ENCODE data around the gene SLC6A19. TPM values are rescaled to one million over a fixed set of nuclear protein-coding genes. Genes with fewer than 3 reads are reported as not detected.

The SLC6A19 gene
- total and polyA plus RNA-seq, 2 of the 4 experiments (the other 2 are of a cell fraction), result not detected

- no peak overlapping the region for H2AK5ac ChIP-seq (ENCODE audit: low read depth, low read length)
- no peak overlapping the region for H4K91ac ChIP-seq (ENCODE audit: insufficient read depth, low read depth, low read length)
- 82% methylated on average over 7 of the region's 16 CpGs; no CpG with 5 or more reads in 1 of the 2 experiments for WGBS, 2 experiments (ENCODE audit: extremely low coverage in 2 of 2, insufficient read length in 1 of 2)
- no peaks in the 10 kb centered on the region for H3K4me1 ChIP-seq (ENCODE audit: control insufficient read depth, insufficient read depth, low read length)
- no peak overlapping the region for H2BK15ac ChIP-seq (ENCODE audit: low read depth, low read length)
- no peak overlapping the region for H3K4me2 ChIP-seq (ENCODE audit: low read depth, low read length)
- intact Hi-C loops (cut with micrococcal nuclease) (no loop called here), in situ Hi-C loops (cut with MboI; ENCODE audit: low sequenced_read_pairs) (no loop called here), dilution Hi-C loops (cut with HindIII; ENCODE audit: low sequenced_read_pairs, unreplicated experiment) (no loop called here)
- no peaks in the 10 kb centered on the region for H3K27me3 ChIP-seq (ENCODE audit: control insufficient read depth, insufficient read depth, low read length)
- ATAC-seq (ENCODE audit: low read depth) (no peak), DNase-seq (no peak)
- no peak overlapping the region for H2BK20ac ChIP-seq (ENCODE audit: low read depth, low read length)
- CTCF ChIA-PET, result no interaction called here
- POLR2A ChIA-PET (ENCODE audit: unreplicated experiment), result no interaction called here
- H3K56ac ChIP-seq (ENCODE audit: extremely low read depth, insufficient read depth, low read length), result no peak overlapping the region
- no peaks in the 10 kb centered on the region for H4K20me1 ChIP-seq (ENCODE audit: insufficient read depth, low read length)
- BruUV-seq (replicated peaks), result no TSS peak
- no peak overlapping the region for H4K5ac ChIP-seq (ENCODE audit: low read depth, low read length)
- no peak overlapping the region for H3K4me3 ChIP-seq (ENCODE audit: insufficient read depth, low read depth, low read length)
- peaks cover 33% of the 10 kb centered on the region for H3K9me3 ChIP-seq (ENCODE audit: control insufficient read depth, insufficient read depth, low read length)
- no peak overlapping the region for H4K8ac ChIP-seq (ENCODE audit: low read depth in 2 of 2, low read length in 2 of 2)
- H3K9ac ChIP-seq (ENCODE audit: low read depth, low read length), result no peak overlapping the region
- no peak overlapping the region for H3K4ac ChIP-seq (ENCODE audit: low read depth, low read length)
- no peak overlapping the region for H2BK120ac ChIP-seq (ENCODE audit: low read depth, low read length)
- no peak overlapping the region for H2AFZ ChIP-seq (replicated peaks; ENCODE audit: low read length, poor library complexity)
- no peaks in the 10 kb centered on the region for H3K9me1 ChIP-seq (ENCODE audit: insufficient read depth, low read length)
- H3K14ac ChIP-seq (replicated peaks; ENCODE audit: low read depth, low read length), result no peak overlapping the region
- H3K27ac ChIP-seq (ENCODE audit: insufficient read depth, low read length), result no peak overlapping the region
- H3K79me1 ChIP-seq (ENCODE audit: low read depth in 1 of 2, low read length in 2 of 2), result no peaks in the 10 kb centered on the region
- no peak overlapping the region for H2BK5ac ChIP-seq (ENCODE audit: low read depth, low read length, poor library complexity, severe bottlenecking)
- TF ChIP-seq MAFK (IDR thresholded peaks at IDR 0.05; ENCODE audit: low read depth, low read length) (no peak), ELK1 (IDR thresholded peaks at IDR 0.05; ENCODE audit: borderline replicate concordance, low read depth, low read length) (no peak), POLR2A (IDR thresholded peaks at IDR 0.05; ENCODE audit: low read depth, low read length) (no peak), BHLHE40 (IDR thresholded peaks at IDR 0.05; ENCODE audit: low read depth, low read length) (no peak), RFX5 (IDR thresholded peaks at IDR 0.05; ENCODE audit: low read depth, low read length) (no peak), MXI1 (IDR thresholded peaks at IDR 0.05; ENCODE audit: borderline replicate concordance, low read depth, low read length) (no peak), FOS (IDR thresholded peaks at IDR 0.05; ENCODE audit: low read depth, low read length) (no peak), RAD21 (IDR thresholded peaks at IDR 0.05; ENCODE audit: low read length) (no peak), SMC3 (IDR thresholded peaks at IDR 0.05; ENCODE audit: low read depth, low read length) (no peak), MAZ (IDR thresholded peaks at IDR 0.05; ENCODE audit: borderline replicate concordance, low read depth, low read length) (no peak), RCOR1 (IDR thresholded peaks at IDR 0.05; ENCODE audit: insufficient replicate concordance, low read length) (no peak), CHD1 (IDR thresholded peaks at IDR 0.05; ENCODE audit: low read depth, low read length) (no peak), USF2 (IDR thresholded peaks at IDR 0.05; ENCODE audit: low read depth, low read length) (no peak), CTCF (conservative IDR thresholded peaks at IDR 0.05; ENCODE audit: low read depth, low read length) (no peak), NFE2L2 (IDR thresholded peaks at IDR 0.05; ENCODE audit: low read depth, low read length) (no peak), CEBPB (IDR thresholded peaks at IDR 0.05; ENCODE audit: low read depth, low read length) (no peak)
- H3K23ac ChIP-seq (ENCODE audit: low read depth, low read length), result no peak overlapping the region
- no peaks in the 10 kb centered on the region for H3K36me3 ChIP-seq (ENCODE audit: control insufficient read depth, insufficient read depth, low read length)
- no peak overlapping the region for H2AK9ac ChIP-seq (replicated peaks; ENCODE audit: low read depth, low read length, poor library complexity)
- H3K18ac ChIP-seq (ENCODE audit: low read depth, low read length), result no peak overlapping the region
Observed at GRCh38 chr5:1274471-1274870, 73.1 kb downstream of the SLC6A19 start.

Measured in IMR-90 (cell line).